OCI-LY7 (cell line): ENCODE results near the gene LRRC53. TPM values are rescaled to one million over a fixed set of nuclear protein-coding genes. Genes with fewer than 3 reads are reported as not detected.

Experiments used
- BruUV-seq: library from RNA; stranded (reverse); fragments of 400-500 nt; replicated peaks from 2 replicates; lab custom pipeline; 2021; lab: Mats Ljungman, UMichigan
- CTCF ChIA-PET: fragments of 300-600 bp; sonication (Branson Sonifier 250); formaldehyde crosslinking; loops from one replicate; lab custom pipeline; 2022; ENCODE audit warnings: antibody characterized with exemption; ENCODE audit not compliant: unreplicated experiment; lab: Charles Lee
- POLR2A ChIA-PET: fragments of 300-600 bp; sonication (Branson Sonifier 250); formaldehyde crosslinking; loops from one replicate; lab custom pipeline; 2022; ENCODE audit warnings: antibody characterized with exemption; lab: Charles Lee
- DNase-seq: peaks from one replicate; pipeline ENCODE4 v3.0.0-alpha.2; 2015; ENCODE audit warnings: low spot score
- H2AFZ ChIP-seq: fragments of 200-600 bp; sonication (generic), shearing (Covaris generic); 2 replicates; pipeline ENCODE4 v1.6.1; 2014; ENCODE audit warnings: mild to moderate bottlenecking, antibody characterized with exemption, low read length, moderate library complexity
- H3K27ac ChIP-seq: fragments of 200-600 bp; sonication (generic); 2 replicates; pipeline ENCODE4 v1.5.1; 2014; ENCODE audit warnings: mixed run types, low read depth, mild to moderate bottlenecking, moderate library complexity, low read length, inconsistent platforms; ENCODE audit not compliant: poor library complexity, severe bottlenecking
- H3K36me3 ChIP-seq: fragments of 200-600 bp; sonication (generic); 2 replicates; pipeline ENCODE4 v1.6.1; 2014; ENCODE audit warnings: mild to moderate bottlenecking, antibody characterized with exemption, low read length, moderate library complexity, mixed read lengths; ENCODE audit not compliant: insufficient read depth
- H3K4me1 ChIP-seq: fragments of 200-600 bp; sonication (generic); 2 replicates; pipeline ENCODE4 v1.5.1; 2014; ENCODE audit warnings: mild to moderate bottlenecking, low read length; ENCODE audit not compliant: insufficient read depth, poor library complexity, severe bottlenecking
- H3K4me2 ChIP-seq: fragments of 200-600 bp; sonication (generic); 2 replicates; pipeline ENCODE4 v1.6.1; 2014; ENCODE audit warnings: mild to moderate bottlenecking, low read length
- H3K4me3 ChIP-seq: fragments of 200-600 bp; sonication (generic); 2 replicates; pipeline ENCODE4 v1.5.1; 2014; ENCODE audit warnings: mild to moderate bottlenecking, low read depth, low read length; ENCODE audit not compliant: poor library complexity, severe bottlenecking
- H3K79me2 ChIP-seq: fragments of 200-600 bp; sonication (generic); 2 replicates; pipeline ENCODE4 v1.6.1; 2016; ENCODE audit warnings: low read depth, mild to moderate bottlenecking, low read length, moderate library complexity, mixed read lengths; ENCODE audit not compliant: insufficient read depth
- H3K9me2 ChIP-seq: fragments of 200-600 bp; sonication (generic); 2 replicates; pipeline ENCODE4 v1.6.1; 2016; ENCODE audit warnings: mild to moderate bottlenecking, low read length, mixed read lengths; ENCODE audit not compliant: insufficient read depth
- H3K9me3 ChIP-seq: fragments of 200-600 bp; sonication (generic); 2 replicates; pipeline ENCODE4 v1.6.1; 2014; ENCODE audit warnings: mild to moderate bottlenecking, mixed run types, low read length, mixed read lengths
- H4K20me1 ChIP-seq: fragments of 200-600 bp; sonication (generic); 2 replicates; pipeline ENCODE4 v1.6.1; 2014; ENCODE audit warnings: mild to moderate bottlenecking, antibody characterized with exemption, low read length, moderate library complexity, mixed read lengths; ENCODE audit not compliant: insufficient read depth
- CTCF ChIP-seq: fragments of 200-600 bp; sonication (generic); conservative IDR thresholded peaks from 2 replicates; pipeline ENCODE4 v1.5.1; 2014; ENCODE audit warnings: mild to moderate bottlenecking, antibody characterized with exemption, low read length, moderate library complexity, mixed read lengths
- EZH2phosphoT487 ChIP-seq: fragments of 200-600 bp; sonication (generic); IDR thresholded peaks from 2 replicates; pipeline ENCODE4 v1.6.1; 2018; ENCODE audit warnings: low read depth, borderline replicate concordance, mild to moderate bottlenecking, mixed run types, antibody characterized with exemption, low read length, moderate library complexity, mixed read lengths
- intact Hi-C: fragments of 100-400 bp; cut with micrococcal nuclease; formaldehyde crosslinking; loops from one replicate; pipeline ENCODE4 v1.10.0; 2022; ENCODE audit not compliant: unreplicated experiment
- total RNA-seq, 2 experiments: library from RNA; depleted of rRNA in 1 of 2; stranded (reverse); fragments of >200 nt in 1 of 2; shearing (Covaris generic) in 1 of 2; gene quantifications; 2 replicates each; pipeline ENCODE4 v1.2.3, GENCODE V29; 2014 to 2022

The LRRC53 gene
- total RNA-seq, 2 experiments from 2014 or later: not detected

GRCh38 chr1:74498901-74499300 lies 13.5 kb downstream of the LRRC53 start:
- Histone ChIP-seq H4K20me1 (no peaks in the 10 kb centered on the region), H3K4me3 (no peak overlapping the region), H3K4me2 (no peak overlapping the region), H3K36me3 (no peaks in the 10 kb centered on the region), H3K27ac (no peak overlapping the region), H2AFZ (no peak overlapping the region), H3K79me2 (no peaks in the 10 kb centered on the region), H3K9me2 (no peaks in the 10 kb centered on the region), H3K4me1 (no peaks in the 10 kb centered on the region), H3K9me3 (no peaks in the 10 kb centered on the region)
- TF ChIP-seq EZH2phosphoT487 (no peak), CTCF (no peak)
- POLR2A ChIA-PET: no interaction called here
- intact Hi-C loops: no loop called here
- BruUV-seq: no TSS peak
- DNase-seq: no peak
- CTCF ChIA-PET: no interaction called here

- no peaks in the 10 kb centered on the region for H3K36me3 ChIP-seq
- no peak for DNase-seq
- no peaks in the 10 kb centered on the region for H3K9me2 ChIP-seq
- H3K4me2 ChIP-seq: no peak overlapping the region
- POLR2A ChIA-PET: no interaction called here
- intact Hi-C loops: no loop called here
- H3K27ac ChIP-seq: no peak overlapping the region
- H3K79me2 ChIP-seq: no peaks in the 10 kb centered on the region
- TF ChIP-seq CTCF: no peak
- no peaks in the 10 kb centered on the region for H4K20me1 ChIP-seq
- H2AFZ ChIP-seq: no peak overlapping the region
- no TSS peak for BruUV-seq
- CTCF ChIA-PET: no interaction called here
- no peaks in the 10 kb centered on the region for H3K4me1 ChIP-seq
- H3K9me3 ChIP-seq: no peaks in the 10 kb centered on the region
- H3K4me3 ChIP-seq: no peak overlapping the region
Observed at GRCh38 chr1:74496669-74497068, 15.7 kb downstream of the LRRC53 start.

- no peaks in the 10 kb centered on the region for H3K79me2 ChIP-seq
- no peaks in the 10 kb centered on the region for H4K20me1 ChIP-seq
- no peak overlapping the region for H2AFZ ChIP-seq
- no peak overlapping the region for H3K4me2 ChIP-seq
- no peaks in the 10 kb centered on the region for H3K9me2 ChIP-seq
- no peaks in the 10 kb centered on the region for H3K4me1 ChIP-seq
- H3K36me3 ChIP-seq: no peaks in the 10 kb centered on the region
- H3K27ac ChIP-seq: no peak overlapping the region
- intact Hi-C loops: no loop called here
- no peak for DNase-seq
- ChIA-PET CTCF (no interaction called here), POLR2A (no interaction called here)
- H3K4me3 ChIP-seq: no peak overlapping the region
- TF ChIP-seq EZH2phosphoT487: no peak
- TF ChIP-seq CTCF: no peak
- H3K9me3 ChIP-seq: no peaks in the 10 kb centered on the region
- BruUV-seq: no TSS peak
Observed at GRCh38 chr1:74486036-74486435, 26.4 kb downstream of the LRRC53 start.
